Immature natural killer cell (primary cell): ENCODE results near the gene CLEC4C. TPM values are rescaled to one million over a fixed set of nuclear protein-coding genes. Genes with fewer than 3 reads are reported as not detected.
"Not testable (repeated sequence)": the region's sequence is repeated elsewhere in the genome, so short reads cannot be mapped to it uniquely, and the experiment has no call there.

ENCODE experiments used
- DNase-seq, 3 donors: peaks; one replicate each; pipeline ENCODE4 v3.0.0; 2022; ENCODE audit warnings: mixed read lengths in 1 of 3
- H3K27ac Mint-ChIP-seq, 6 donors: one replicate each; pipeline ENCODE4 v1.8.0; 2020; ENCODE audit warnings: mixed read lengths in 6 of 6, mild to moderate bottlenecking in 5 of 6, inconsistent platforms in 4 of 6, moderate library complexity in 3 of 6
- H3K27me3 Mint-ChIP-seq, 3 donors: one replicate each; pipeline ENCODE4 v1.8.0; 2020 to 2021; ENCODE audit warnings: low read depth in 3 of 3, mild to moderate bottlenecking in 3 of 3, mixed read lengths in 3 of 3, moderate library complexity in 3 of 3, inconsistent platforms in 1 of 3
- H3K36me3 Mint-ChIP-seq, 3 donors: one replicate each; pipeline ENCODE4 v1.8.0; 2020; ENCODE audit warnings: mixed read lengths in 3 of 3, inconsistent platforms in 2 of 3, mild to moderate bottlenecking in 2 of 3
- H3K4me1 Mint-ChIP-seq, 2 donors: one replicate each; pipeline ENCODE4 v1.8.0; 2020; ENCODE audit warnings: inconsistent platforms in 2 of 2, mild to moderate bottlenecking in 2 of 2, mixed read lengths in 2 of 2, moderate library complexity in 1 of 2
- H3K4me3 Mint-ChIP-seq, 5 donors: one replicate each; pipeline ENCODE4 v1.8.0; 2020; ENCODE audit warnings: mild to moderate bottlenecking in 5 of 5, mixed read lengths in 5 of 5, inconsistent platforms in 3 of 5, moderate library complexity in 3 of 5
- H3K9me3 Mint-ChIP-seq, 6 donors: one replicate each; pipeline ENCODE4 v1.8.0; 2020; ENCODE audit warnings: mild to moderate bottlenecking in 6 of 6, mixed read lengths in 6 of 6, inconsistent platforms in 4 of 6, moderate library complexity in 3 of 6
- polyA plus RNA-seq, 3 donors: library from polyadenylated mRNA; unstranded; fragments of 300-500 nt; fragmentation: Illumina TruSeq; gene quantifications; one replicate each; pipeline ENCODE4 v1.2.3, GENCODE V29; 2021

The CLEC4C gene
- polyA plus RNA-seq, 3 donors from 2014 or later = 0.36 to 2.7 (median 0.72) TPM

GRCh38 chr12:7751941-7752922 is 5.1 kb upstream of the CLEC4C start:
- peaks cover 42 to 43% of the 10 kb centered on the region in 2 donors for H3K4me1 Mint-ChIP-seq
- not testable (repeated sequence) for H3K36me3 Mint-ChIP-seq, H3K27me3 Mint-ChIP-seq, H3K9me3 Mint-ChIP-seq
- DNase-seq = peak; percentile 25 to 26 (median 25)
- peak overlapping the region; percentile 20 to 87 (median 41) for H3K27ac Mint-ChIP-seq
- H3K4me3 Mint-ChIP-seq = peak overlapping the region; percentile 56 to 79 (median 60)

GRCh38 chr12:7751394-7751793 is 4.2 kb upstream of the CLEC4C start:
- Mint-ChIP-seq H3K4me1 (peaks cover 42 to 43% of the 10 kb centered on the region in 2 donors), H3K27ac (peak overlapping the region in 5 of 6 donors; percentile 61 to 80 (median 75)), H3K4me3 (peak overlapping the region; percentile 46 to 75 (median 60)), H3K9me3 (no peaks in the 10 kb centered on the region), H3K27me3 (peaks cover 2 to 6% (median 5%) of the 10 kb centered on the region in 3 donors), H3K36me3 (peaks cover 0 to 8% (median 0%) of the 10 kb centered on the region in 3 donors)
- DNase-seq = peak in 1 of 3 donors; percentile 14

- H3K9me3 Mint-ChIP-seq = peaks cover 0 to 3% (median 0%) of the 10 kb centered on the region in 6 donors
- H3K4me3 Mint-ChIP-seq = no peak overlapping the region
- peaks cover 1 to 2% (median 2%) of the 10 kb centered on the region in 3 donors for H3K27me3 Mint-ChIP-seq
- peaks cover 0 to 8% (median 0%) of the 10 kb centered on the region in 3 donors for H3K36me3 Mint-ChIP-seq
- no peak for DNase-seq
- H3K27ac Mint-ChIP-seq = no peak overlapping the region
- H3K4me1 Mint-ChIP-seq = peaks cover 33 to 34% of the 10 kb centered on the region in 2 donors
Observed at GRCh38 chr12:7750350-7750749, 3.2 kb upstream of the CLEC4C start.

GRCh38 chr12:7749442-7749841 is 2.3 kb upstream of the CLEC4C start:
- peaks cover 33% of the 10 kb centered on the region in 2 donors for H3K4me1 Mint-ChIP-seq
- H3K9me3 Mint-ChIP-seq = peaks cover 0 to 3% (median 0%) of the 10 kb centered on the region in 6 donors
- H3K27me3 Mint-ChIP-seq = peaks cover 0 to 2% (median 2%) of the 10 kb centered on the region in 3 donors
- no peak for DNase-seq
- H3K4me3 Mint-ChIP-seq = no peak overlapping the region
- peaks cover 0 to 8% (median 0%) of the 10 kb centered on the region in 3 donors for H3K36me3 Mint-ChIP-seq
- H3K27ac Mint-ChIP-seq = no peak overlapping the region

GRCh38 chr12:7748852-7749251 is 1.7 kb upstream of the CLEC4C start:
- Mint-ChIP-seq H3K36me3 (peaks cover 0 to 8% (median 0%) of the 10 kb centered on the region in 3 donors), H3K9me3 (peaks cover 0 to 3% (median 0%) of the 10 kb centered on the region in 6 donors), H3K27me3 (peaks cover 0 to 2% (median 0%) of the 10 kb centered on the region in 3 donors), H3K4me1 (peaks cover 27 to 28% of the 10 kb centered on the region in 2 donors), H3K4me3 (no peak overlapping the region), H3K27ac (no peak overlapping the region)
- no peak for DNase-seq

GRCh38 chr12:7732993-7733392 is 14.2 kb downstream of the CLEC4C start:
- DNase-seq = no peak
- Mint-ChIP-seq H3K27me3 (peaks cover 2 to 15% (median 6%) of the 10 kb centered on the region in 3 donors), H3K4me3 (no peak overlapping the region), H3K4me1 (no peaks in the 10 kb centered on the region), H3K9me3 (no peaks in the 10 kb centered on the region), H3K27ac (no peak overlapping the region), H3K36me3 (no peaks in the 10 kb centered on the region)

- Mint-ChIP-seq H3K27ac (no peak overlapping the region), H3K9me3 (no peaks in the 10 kb centered on the region), H3K36me3 (no peaks in the 10 kb centered on the region), H3K27me3 (peaks cover 2 to 15% (median 6%) of the 10 kb centered on the region in 3 donors), H3K4me1 (no peaks in the 10 kb centered on the region), H3K4me3 (no peak overlapping the region)
- no peak for DNase-seq
Observed at GRCh38 chr12:7731486-7731885, 15.7 kb downstream of the CLEC4C start.

GRCh38 chr12:7730984-7731383 is 16.2 kb downstream of the CLEC4C start:
- H3K27me3 Mint-ChIP-seq = peaks cover 2 to 15% (median 6%) of the 10 kb centered on the region in 3 donors
- not testable (repeated sequence) for H3K4me1 Mint-ChIP-seq, H3K4me3 Mint-ChIP-seq, DNase-seq, H3K27ac Mint-ChIP-seq, H3K36me3 Mint-ChIP-seq, H3K9me3 Mint-ChIP-seq

- no peaks in the 10 kb centered on the region for H3K36me3 Mint-ChIP-seq
- peaks cover 2 to 15% (median 9%) of the 10 kb centered on the region in 3 donors for H3K27me3 Mint-ChIP-seq
- no peak overlapping the region for H3K4me3 Mint-ChIP-seq
- no peaks in the 10 kb centered on the region for H3K9me3 Mint-ChIP-seq
- DNase-seq = no peak
- H3K4me1 Mint-ChIP-seq = no peaks in the 10 kb centered on the region
- no peak overlapping the region for H3K27ac Mint-ChIP-seq
Observed at GRCh38 chr12:7729746-7730145, 17.4 kb downstream of the CLEC4C start.

GRCh38 chr12:7723926-7724325 is 23.2 kb downstream of the CLEC4C start:
- no peak overlapping the region for H3K27ac Mint-ChIP-seq
- no peaks in the 10 kb centered on the region for H3K36me3 Mint-ChIP-seq
- peaks cover 0 to 2% (median 0%) of the 10 kb centered on the region in 6 donors for H3K9me3 Mint-ChIP-seq
- DNase-seq = no peak
- no peaks in the 10 kb centered on the region for H3K4me1 Mint-ChIP-seq
- H3K27me3 Mint-ChIP-seq = peaks cover 0 to 5% (median 3%) of the 10 kb centered on the region in 3 donors
- H3K4me3 Mint-ChIP-seq = no peak overlapping the region

GRCh38 chr12:7719946-7720730 is 27.0 kb downstream of the CLEC4C start:
- no peaks in the 10 kb centered on the region for H3K4me1 Mint-ChIP-seq
- no peaks in the 10 kb centered on the region for H3K36me3 Mint-ChIP-seq
- DNase-seq = no peak
- H3K4me3 Mint-ChIP-seq = no peak overlapping the region
- peaks cover 0 to 3% (median 3%) of the 10 kb centered on the region in 3 donors for H3K27me3 Mint-ChIP-seq
- H3K9me3 Mint-ChIP-seq = peaks cover 0 to 2% (median 0%) of the 10 kb centered on the region in 6 donors
- H3K27ac Mint-ChIP-seq = no peak overlapping the region

- no peaks in the 10 kb centered on the region for H3K36me3 Mint-ChIP-seq
- no peak overlapping the region for H3K4me3 Mint-ChIP-seq
- H3K9me3 Mint-ChIP-seq = peaks cover 0 to 2% (median 0%) of the 10 kb centered on the region in 6 donors
- no peak overlapping the region for H3K27ac Mint-ChIP-seq
- no peaks in the 10 kb centered on the region for H3K4me1 Mint-ChIP-seq
- peaks cover 0 to 8% (median 3%) of the 10 kb centered on the region in 3 donors for H3K27me3 Mint-ChIP-seq
- peak in 2 of 3 donors; percentile 9 to 12 for DNase-seq
Observed at GRCh38 chr12:7716381-7716780, 30.8 kb downstream of the CLEC4C start.

GRCh38 chr12:7712841-7713442 is 34.2 kb downstream of the CLEC4C start:
- Mint-ChIP-seq H3K9me3 (peaks cover 0 to 2% (median 0%) of the 10 kb centered on the region in 6 donors), H3K36me3 (no peaks in the 10 kb centered on the region), H3K27me3 (peaks cover 0 to 5% (median 2%) of the 10 kb centered on the region in 3 donors), H3K4me3 (no peak overlapping the region), H3K27ac (no peak overlapping the region), H3K4me1 (no peaks in the 10 kb centered on the region)
- DNase-seq = no peak
